Colon (tissue), 2 donors: ENCODE data around the gene CCR3.

Experiments used
- FAIRE-seq: peaks from 2 replicates; lab custom pipeline; 2012; peaks lifted over from hg19 to GRCh38; lab: Jason Lieb, UNC
- donor health status: control.
- donor health status: control.

Gene CCR3

DNA sequence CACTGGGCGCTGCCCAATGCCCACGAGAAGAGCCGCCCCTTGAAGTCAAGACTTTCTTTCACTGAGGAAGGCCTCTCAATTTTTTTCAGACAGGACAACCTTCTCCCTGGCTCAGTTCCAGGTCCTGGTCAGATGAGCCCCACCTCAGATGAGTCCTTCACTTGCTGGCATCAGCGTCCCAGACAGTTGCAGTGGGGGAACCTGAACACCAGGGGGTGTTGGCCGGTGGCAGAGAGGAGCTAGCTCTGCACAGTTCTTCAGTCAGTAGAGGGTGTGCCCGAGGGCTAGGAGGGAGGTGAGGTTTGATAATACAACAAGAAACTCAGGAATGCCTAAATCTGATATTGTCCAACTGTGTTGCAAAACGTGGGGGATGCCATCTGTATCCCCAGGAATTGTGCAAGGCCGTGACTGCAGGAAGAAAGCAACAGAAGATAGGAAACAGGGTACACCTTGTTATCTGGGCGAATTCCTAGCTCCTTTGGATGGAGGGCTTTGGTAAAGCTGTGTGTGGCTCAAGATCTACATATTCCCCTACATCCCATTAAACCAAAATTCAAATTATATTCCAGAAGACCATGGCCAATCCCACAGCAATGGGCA lies 34.3 kb downstream of the CCR3 start:
- no peak for FAIRE-seq

DNA sequence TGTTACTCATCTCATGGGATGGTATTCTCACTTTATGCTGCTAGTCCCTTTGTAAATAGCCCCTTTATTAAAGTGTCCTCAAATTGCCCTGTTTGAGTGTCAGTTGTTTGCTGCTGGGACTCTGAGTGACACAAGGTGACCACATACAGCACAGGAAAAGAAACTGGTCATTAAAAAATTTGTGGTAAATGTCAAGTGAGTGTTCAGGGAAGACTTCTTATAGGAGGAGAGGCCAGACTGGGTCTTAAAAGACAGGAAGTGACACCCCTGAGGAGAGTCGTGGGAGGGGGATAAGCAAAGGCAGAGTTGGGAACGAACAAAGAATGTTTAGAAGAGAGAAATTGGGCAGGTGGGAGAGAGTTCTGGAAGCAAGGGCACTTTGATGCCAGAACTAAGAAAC lies 35.2 kb downstream of the CCR3 start:
- FAIRE-seq: no peak

DNA sequence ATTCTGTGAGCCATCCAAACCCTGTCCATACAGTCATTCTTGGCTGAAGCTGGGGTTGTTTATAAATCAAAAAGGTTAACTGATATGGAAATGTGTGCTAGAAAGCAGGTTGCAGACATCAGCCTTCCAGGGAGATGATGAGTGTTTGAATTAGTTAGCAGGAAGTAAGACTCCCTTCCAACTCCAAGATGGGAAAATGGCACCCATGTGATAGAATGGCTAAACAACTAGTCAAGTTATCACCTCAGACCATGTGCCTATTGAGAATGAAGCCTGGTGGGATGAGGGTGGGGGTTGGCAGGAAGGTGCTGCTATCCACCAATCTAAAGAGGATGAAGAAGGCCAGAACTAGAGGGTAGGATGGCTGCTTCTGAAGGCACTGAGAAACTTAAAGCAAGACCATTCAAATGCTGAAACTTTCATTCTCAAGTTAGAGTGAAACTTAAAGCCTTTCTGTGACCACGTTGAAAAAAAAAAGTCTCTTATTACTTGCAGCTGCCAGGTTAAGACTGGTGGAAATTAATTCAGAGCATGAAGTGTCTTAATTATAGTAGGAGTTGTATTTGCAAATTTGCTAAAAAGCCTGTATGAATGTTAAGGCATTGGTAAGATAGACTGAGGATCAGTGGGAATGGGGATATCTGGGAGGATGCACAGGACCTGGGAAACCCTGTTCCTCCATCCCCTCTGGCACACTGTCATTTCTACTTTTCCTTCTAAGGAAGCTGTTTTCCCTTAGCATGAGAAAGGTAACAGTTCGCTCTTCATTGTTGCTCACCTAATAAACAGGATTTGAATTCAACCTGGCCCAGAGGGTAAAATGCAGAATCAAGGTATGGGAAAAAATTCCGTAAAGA lies 36.8 kb downstream of the CCR3 start:
- FAIRE-seq: no peak

DNA sequence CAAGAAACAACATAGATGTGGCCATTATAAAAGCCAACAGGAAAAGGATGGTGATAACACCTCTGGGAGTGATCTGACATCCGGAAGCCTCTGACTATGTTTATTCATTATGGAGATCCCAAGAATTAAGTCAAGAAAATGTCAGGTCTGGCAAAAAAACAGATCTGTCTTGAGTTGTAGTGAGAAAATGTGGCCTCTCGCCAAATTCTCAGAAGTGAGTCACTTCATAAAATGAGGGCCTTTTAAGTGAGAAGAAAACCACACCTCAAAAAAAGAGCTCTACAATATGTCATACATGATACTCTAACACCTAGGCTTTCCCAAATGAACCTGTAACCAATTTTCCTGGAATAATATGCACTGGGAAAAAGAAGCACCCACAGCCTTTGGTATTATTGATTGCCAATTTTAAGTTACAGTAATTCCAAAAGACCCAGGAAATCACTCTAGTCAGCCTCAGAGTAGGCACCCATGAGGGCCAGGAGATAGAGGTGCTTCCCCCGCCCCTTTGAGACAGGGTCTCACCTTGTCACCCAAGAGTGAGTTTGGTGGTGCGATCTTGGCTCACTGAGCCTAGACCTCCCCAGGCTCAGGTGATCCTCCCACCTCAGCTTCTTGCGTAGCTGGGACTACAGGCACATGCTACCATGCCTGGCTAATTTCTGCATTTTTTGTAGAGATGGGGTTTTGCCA lies 38.0 kb downstream of the CCR3 start:
- FAIRE-seq: no peak

DNA sequence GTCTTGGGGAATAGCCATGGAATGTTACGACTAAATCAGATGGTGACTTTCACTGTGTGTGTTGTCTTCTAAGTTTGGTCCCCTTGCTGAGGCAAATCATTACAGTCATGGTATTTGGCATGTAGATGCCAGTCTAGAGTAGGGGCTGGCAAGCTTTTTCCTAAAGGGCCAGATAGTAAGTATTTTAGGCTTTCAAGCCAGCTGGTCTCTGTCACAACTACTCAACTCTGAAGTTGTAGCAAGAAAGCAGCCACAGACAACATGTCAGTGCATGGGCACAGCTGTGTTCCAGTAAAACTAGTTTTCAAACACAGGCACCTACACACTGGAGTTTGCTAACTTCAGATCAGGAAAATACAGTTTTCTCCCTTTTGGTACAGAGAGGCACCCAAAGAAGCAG lies 39.3 kb downstream of the CCR3 start:
- no peak for FAIRE-seq

DNA sequence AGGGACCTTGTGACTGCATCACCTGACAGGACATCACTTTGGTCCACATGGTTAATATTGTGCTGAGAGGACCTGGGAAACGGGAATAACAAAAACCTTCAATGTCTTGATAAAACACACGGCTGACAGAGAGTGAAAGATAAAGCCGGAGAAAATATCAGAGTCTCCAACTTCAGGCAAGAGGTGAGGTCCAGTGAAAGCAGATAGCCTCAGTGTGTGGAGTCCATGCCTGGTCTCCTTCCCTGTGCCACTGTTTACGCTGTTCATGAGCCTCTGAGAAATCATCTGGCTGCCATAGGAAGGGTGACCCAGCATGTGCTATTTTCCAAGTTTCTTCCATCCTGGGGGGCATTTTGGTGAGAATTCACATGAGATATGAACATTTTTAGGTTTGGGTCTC lies 39.8 kb downstream of the CCR3 start:
- no peak for FAIRE-seq

DNA sequence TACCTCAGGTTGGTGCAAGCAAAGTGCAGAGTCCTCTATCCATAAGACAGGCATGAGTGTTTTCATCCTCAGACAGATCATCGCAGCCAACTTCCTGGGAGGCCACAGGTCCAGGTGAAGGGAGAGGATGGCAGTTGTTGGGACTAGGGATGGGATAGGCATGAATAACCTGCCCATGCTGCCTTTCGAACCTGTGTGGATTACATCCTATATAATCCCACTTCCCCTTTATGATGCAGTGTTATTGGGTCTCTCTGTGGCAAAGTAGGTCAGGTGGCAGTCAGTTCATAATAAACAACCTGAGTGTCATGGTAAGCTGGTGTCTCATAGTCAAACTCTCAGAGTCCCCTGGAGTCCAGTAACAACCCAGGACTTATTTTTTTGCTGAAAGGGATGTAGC lies 40.4 kb downstream of the CCR3 start:
- FAIRE-seq: no peak

DNA sequence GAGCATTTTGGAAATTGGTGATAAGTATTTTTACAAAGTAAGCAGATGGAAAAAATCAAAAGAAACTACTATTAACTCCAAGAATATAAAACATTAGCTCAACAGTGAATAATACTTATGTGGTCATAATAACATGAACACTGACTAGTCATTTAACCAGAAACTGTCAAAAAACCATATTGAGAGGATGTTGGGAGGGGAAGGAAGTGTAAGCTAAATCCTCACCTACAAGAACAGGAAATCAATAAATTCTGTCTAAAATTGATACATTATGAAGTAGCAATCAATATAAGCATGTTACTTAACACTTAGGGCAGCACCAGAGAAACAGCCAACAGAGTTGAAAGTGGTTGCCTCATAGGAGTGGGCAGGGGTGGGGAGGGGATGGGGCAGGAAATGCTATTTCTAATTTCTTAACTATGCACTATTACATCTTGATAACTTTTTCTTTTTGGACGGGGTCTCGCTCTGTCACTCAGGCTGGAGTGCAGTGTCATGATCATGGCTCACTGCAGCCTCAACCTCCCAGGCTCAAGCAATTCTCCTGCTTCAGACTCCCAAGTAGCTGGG lies 41.7 kb downstream of the CCR3 start:
- no peak for FAIRE-seq

DNA sequence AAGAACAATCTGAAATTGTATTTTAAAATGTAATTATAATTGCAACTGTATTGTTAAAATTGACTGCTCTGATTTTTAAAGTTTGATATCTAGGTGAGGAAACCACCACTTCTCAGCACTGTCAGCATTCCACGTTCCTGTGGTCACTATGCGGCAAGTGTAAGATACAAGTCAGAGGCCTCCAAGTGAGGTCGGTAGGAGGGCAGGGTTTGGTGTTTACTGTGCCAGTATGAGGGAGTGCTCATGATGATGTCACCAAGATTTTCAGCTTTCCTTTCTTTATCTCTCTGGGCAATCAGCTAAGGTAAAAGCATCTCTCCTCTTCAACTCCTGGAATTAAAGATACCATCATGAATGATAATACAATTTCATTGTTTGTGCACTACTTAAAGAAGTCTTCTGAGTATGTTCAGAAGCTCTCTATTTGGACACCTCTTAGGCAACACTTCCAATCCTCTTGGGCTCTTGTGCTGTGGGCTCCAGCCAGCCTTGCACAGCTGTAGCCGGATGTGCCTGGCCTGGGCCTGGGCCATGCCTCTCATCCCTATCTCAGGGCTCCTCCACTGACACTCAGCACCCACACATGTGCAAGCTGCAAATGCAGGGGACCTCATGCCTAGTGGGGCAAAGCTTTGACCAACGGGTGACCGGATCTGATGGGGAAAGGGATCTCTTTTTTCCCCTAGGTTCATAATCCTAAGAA lies 42.9 kb downstream of the CCR3 start:
- no peak for FAIRE-seq

DNA sequence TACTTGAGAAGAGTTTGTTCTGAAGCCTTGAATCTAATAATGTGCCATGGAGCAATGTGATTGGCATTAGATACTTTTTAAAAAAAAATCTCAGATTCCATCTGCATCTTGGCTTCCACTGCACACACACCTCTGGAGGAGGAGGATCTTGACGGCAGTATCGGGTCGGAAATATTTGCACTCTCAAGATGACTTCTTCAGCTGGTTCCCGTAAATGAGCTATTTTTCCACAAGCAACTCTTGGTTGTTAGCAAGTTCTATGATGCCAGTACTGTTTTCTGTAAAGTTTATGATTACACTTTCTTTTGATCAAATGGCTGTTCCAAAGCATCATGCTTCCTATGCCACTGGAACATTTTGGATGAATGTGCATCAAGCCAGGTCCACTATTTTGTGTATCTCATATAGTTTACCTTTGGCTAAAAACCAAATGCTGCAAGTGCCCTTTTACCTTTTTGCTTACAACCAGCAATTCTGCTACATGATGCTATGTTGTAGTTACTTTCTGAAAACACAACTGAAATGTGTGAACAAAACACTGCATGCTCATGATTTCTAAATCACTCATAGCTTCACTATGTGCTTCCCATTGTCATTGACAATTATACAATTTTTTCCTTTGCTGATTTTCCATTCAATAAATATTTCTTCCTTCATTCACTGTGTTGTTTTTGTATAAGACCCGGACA lies 43.8 kb downstream of the CCR3 start:
- FAIRE-seq: no peak

DNA sequence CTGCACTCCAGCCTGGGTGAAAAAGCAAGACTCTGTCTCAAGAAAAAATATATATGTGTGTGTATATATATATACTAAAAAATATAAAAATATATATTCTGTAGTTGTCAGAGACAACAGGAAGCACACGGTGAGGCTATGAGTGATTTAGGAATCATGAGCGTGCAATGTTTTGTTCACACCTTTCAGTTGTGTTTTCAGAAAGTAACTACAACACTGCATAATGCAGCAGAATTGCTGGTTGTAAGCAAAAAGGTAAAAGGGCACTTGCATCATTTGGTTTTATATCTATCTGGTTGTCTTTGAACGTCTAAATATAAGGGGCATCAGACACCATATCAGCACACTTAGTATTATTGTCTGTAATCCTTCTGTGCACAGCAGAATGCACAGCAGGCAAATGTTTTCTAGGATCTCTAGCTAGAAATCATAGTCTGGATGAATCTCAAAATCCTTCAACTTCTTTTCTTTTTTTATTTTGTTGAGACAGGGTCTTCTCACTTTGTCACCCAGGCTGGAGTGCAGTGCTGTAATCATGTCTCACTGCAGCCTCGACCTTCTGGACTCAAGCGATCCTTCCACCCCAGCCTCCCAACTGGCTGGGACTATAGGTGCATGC lies 44.8 kb downstream of the CCR3 start:
- FAIRE-seq: no peak

DNA sequence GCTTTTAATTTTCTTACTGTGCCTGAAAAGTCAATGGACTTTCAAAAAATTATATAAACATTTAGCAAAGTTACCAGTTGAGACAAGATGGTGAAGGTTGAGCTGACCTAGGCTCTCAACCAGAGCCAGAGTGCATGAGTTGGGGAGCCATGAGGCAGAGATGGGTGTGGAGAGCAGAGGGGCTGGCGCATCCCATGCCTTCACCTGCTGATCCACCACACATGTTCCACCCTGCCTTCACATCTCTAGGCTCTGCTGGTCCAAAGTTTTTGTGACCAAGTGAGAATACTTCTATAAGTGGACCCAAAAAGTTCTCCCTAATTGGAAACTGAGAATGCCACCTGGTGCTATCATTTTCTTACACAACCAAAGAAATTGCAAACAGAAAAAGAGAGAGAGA lies 47.3 kb downstream of the CCR3 start:
- FAIRE-seq: no peak

DNA sequence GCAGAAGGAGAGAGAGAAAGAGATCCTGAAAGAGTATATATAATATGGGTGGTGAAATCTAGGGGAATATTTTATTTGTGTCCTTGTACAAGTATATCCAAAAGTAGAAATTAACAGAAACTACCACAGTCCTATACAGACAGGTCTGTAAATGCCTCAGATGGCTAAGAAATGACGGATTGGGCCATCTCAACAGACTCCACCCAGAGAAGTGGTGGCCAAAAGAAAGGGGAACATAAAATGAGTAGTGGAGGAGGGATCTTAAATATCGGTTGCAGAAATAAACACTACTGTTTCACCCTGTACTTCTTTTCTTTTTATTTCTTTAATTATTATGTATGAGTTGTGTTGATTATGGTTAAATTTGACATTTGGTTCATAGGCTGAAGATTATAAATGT lies 47.7 kb downstream of the CCR3 start:
- no peak for FAIRE-seq

DNA sequence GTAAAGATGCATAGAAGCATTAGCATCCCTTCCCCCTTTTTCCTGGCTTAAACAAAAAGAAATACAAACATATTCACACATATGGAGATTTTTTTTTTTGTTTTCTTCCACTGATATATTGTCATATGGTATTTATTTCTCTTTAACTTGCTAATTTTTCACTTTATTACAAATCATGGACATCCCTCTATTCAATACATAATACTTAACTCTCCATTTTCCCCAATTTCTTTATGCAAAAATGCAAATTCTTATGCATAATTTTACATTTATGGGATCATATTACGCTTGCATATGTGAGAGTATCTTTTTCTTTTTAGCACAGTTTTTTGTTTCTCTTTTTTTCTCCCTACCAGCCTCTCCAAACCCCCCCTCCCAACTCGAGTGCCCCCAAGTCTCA lies 48.8 kb downstream of the CCR3 start:
- no peak for FAIRE-seq

DNA sequence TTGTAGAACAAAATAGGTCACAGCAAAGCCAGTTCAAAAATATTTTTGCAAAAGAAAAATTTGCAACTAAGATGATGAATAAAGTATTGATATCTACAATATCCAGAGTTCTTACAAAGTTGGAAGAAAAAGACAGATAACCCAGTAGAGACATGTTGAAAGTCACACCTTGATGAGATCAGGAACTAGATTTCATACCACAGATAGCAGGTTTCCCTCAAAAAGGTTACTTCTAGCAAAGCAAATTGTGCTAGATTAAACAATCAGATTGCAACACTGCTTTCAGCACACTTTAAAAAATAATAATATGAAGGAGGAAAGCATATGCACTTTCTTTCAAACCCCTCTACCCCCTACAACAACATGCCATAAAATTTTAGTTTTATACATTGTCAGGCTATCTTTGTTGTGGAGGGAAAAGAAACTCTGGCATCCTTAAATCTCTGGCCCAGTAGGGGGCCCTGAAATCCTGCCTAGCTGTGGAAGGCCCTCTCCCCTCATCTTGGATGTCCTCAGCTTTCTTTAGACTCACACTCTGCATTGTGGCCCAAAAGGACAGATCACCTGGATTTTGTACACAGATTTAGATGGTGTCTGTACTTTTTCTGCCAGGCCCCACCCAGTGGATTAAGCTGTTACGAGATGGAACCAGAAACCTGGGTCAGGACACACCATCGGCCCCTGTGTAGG lies 50.9 kb downstream of the CCR3 start:
- FAIRE-seq: no peak

DNA sequence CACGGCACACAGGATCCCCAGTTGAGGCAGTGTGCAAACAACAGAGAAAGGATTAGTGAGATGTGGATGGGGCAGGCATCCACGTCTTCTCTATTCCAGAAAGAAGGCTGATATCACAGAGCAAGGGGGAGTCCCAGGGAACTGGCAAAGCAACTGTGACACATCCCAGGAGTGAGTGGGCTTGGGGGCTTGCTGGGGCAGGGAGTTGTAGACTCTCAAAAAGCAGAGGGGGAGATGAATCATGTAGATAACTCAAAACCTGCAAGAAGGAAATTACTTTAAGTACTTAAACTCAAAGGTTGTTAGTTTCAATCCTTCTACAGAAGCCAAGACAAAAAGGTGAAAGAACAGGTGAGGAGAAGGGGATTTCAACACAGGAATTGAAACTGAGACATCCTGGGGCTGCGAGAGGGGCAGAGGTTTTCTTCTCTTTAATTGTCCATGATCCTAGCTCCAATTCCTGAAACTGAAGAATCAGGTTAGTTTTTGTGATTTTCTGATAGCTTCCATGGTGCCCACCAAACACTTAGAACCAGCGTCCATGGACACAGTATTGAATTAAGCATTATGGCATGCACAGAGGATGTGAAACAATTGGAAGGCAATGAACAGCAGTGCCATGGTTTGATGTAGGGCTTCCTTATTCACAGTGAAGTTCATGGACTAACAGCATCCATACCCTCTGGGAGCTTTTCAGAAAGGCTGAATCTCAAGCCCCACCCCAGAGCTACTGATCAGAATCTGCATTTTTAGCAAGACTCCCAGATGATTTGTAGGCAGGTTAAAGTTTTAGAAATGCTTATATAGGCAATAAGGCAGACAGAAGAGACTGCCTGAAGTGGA lies 52.0 kb downstream of the CCR3 start:
- no peak for FAIRE-seq

DNA sequence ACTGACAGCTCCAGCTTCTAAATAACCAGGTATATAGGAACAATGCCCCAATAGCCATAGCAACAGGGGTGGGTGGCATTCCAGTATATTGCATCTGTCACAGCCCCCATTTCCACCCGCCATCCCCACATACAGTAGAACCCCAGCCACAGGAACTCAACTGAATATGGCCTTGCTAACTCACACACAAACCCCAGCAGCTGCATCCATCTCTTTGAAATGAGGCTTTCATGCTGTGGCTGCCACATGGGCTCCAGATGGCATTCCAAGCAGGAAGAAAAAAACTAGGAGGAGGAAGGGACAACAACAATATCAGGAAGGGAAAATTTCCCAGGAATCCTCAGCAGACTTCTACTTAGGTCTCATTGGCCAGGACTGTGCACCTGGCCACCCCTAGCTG lies 54.6 kb downstream of the CCR3 start:
- FAIRE-seq: no peak

DNA sequence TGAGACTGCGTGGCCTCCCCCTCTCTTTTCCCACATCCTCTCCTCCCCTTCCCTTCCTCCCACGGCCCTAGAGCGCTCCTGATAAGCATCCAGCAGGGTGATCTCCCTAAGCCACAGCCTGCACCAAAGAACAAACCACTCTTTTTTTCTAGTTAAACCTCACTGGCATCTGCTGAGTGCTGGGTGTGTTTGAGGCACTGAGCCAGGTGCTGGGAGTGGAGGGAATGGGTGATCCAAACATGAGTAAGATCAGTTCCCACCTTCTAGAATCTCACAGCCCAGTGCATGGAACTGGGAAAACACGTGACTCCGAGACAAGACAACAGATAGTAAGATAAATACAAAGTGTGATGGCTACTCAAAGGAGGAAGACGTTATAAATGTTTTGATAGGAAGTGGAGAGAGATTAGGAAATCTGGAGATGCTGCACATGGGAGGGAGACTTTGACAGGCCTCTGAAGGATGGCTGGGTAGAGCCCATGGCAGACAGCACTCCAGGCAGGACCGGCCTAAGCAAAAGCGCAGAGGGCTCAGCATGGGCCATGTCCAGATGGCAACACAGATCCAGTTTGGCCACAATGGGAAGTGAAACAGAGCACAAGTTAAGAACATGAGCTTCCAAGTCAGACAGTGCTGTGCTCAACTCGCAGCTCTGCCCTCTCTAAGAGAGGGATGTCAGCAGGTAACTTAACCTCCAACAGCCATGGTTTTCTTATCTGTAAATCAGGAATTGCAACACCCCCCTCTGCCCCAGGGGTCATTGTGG lies 55.6 kb downstream of the CCR3 start:
- FAIRE-seq: no peak
